HEK293T (cell line): Measurements from ENCODE around the gene LRRC8A.

Experiments used
- ARNT ChIP-seq: fragments of 450-650 bp; IDR thresholded peaks from 2 replicates; pipeline ENCODE4 v1.6.1; 2017; ENCODE audit warnings: mild to moderate bottlenecking
- CTBP1 ChIP-seq: fragments of 450-650 bp; IDR thresholded peaks from 2 replicates; pipeline ENCODE4 v1.6.1; 2016; ENCODE audit warnings: borderline replicate concordance
- FOXM1 ChIP-seq: fragments of 450-650 bp; IDR thresholded peaks from 2 replicates; pipeline ENCODE4 v1.6.1; 2017; ENCODE audit warnings: mild to moderate bottlenecking, borderline replicate concordance
- HDGF ChIP-seq: fragments of 450-650 bp; IDR thresholded peaks from 2 replicates; pipeline ENCODE4 v1.6.1; 2017; ENCODE audit warnings: antibody characterized with exemption, borderline replicate concordance
- NFRKB ChIP-seq: fragments of 450-650 bp; IDR thresholded peaks from 2 replicates; pipeline ENCODE4 v1.6.1; 2016; ENCODE audit warnings: mild to moderate bottlenecking, moderate library complexity
- SP1 ChIP-seq: fragments of 450-650 bp; IDR thresholded peaks from 2 replicates; pipeline ENCODE4 v1.6.1; 2017
- SUZ12 ChIP-seq: fragments of 450-650 bp; IDR thresholded peaks from 2 replicates; pipeline ENCODE4 v1.6.1; 2016; ENCODE audit warnings: mild to moderate bottlenecking
- ZNF384 ChIP-seq: fragments of 450-650 bp; IDR thresholded peaks from 2 replicates; pipeline ENCODE4 v1.6.1; 2016
- TF ChIP-seq, protein P1 (sequence below): fragments of 450-650 bp; IDR thresholded peaks from 2 replicates; pipeline ENCODE4 v1.6.1; 2016

DNA sequence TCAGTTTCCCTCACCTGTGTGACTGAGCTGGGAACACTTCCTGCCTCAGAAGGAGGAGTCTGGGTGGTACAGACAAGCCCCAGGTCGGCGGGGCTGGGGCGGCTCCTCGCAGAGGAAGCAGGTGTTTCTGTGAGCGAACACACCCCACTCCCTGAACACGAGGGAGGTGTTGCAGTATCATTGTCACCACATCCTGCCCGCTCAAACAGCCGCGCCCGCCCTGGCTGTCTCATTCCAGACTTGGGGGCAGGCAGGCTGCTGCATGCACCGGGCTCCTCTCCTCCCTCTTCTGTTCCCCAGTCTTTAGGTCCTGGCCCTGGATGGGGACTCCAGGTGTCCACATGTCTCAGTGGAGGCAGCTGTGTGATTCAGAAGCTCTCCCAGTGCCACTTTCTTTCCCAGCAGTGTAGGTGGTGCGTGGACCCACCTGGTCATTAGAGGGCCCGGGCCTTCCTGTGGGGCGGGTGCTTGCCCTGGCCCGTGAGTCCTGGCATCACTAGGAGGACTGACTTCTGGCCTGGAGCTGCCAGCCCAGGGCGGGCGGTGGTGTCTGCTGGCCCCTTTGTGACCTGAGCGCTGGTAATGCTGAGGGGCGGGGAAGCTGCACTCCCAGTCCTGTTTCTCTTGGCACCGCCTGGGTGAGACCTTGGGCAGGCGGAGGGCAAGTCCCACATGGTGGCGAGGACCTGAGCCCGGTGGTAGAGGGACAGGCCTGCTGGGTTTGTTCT lies 20.6 kb downstream of the LRRC8A start:
- no peak for TF ChIP-seq SP1
- TF ChIP-seq, protein P1, sequence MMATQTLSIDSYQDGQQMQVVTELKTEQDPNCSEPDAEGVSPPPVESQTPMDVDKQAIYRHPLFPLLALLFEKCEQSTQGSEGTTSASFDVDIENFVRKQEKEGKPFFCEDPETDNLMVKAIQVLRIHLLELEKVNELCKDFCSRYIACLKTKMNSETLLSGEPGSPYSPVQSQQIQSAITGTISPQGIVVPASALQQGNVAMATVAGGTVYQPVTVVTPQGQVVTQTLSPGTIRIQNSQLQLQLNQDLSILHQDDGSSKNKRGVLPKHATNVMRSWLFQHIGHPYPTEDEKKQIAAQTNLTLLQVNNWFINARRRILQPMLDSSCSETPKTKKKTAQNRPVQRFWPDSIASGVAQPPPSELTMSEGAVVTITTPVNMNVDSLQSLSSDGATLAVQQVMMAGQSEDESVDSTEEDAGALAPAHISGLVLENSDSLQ = no peak
- TF ChIP-seq FOXM1 = no peak
- no peak for TF ChIP-seq NFRKB
- TF ChIP-seq SUZ12 = no peak
- TF ChIP-seq ZNF384 = no peak
- no peak for TF ChIP-seq ARNT
- TF ChIP-seq CTBP1 = no peak
- no peak for TF ChIP-seq HDGF
